GM23248 (cell line): ENCODE results near the gene CEP85.

ENCODE experiments used
- EZH2 ChIP-seq: fragments of 200-600 bp; sonication (generic); IDR thresholded peaks from 2 replicates; pipeline ENCODE4 v1.6.1; 2018; ENCODE audit warnings: antibody characterized with exemption, mild to moderate bottlenecking; ENCODE audit not compliant: insufficient read depth, poor library complexity, severe bottlenecking
- EZH2phosphoT487 ChIP-seq: fragments of 200-600 bp; sonication (generic); IDR thresholded peaks from 2 replicates; pipeline ENCODE4 v1.6.1; 2018; ENCODE audit warnings: antibody characterized with exemption, moderate library complexity, mild to moderate bottlenecking, low read depth; ENCODE audit not compliant: insufficient read depth

DNA sequence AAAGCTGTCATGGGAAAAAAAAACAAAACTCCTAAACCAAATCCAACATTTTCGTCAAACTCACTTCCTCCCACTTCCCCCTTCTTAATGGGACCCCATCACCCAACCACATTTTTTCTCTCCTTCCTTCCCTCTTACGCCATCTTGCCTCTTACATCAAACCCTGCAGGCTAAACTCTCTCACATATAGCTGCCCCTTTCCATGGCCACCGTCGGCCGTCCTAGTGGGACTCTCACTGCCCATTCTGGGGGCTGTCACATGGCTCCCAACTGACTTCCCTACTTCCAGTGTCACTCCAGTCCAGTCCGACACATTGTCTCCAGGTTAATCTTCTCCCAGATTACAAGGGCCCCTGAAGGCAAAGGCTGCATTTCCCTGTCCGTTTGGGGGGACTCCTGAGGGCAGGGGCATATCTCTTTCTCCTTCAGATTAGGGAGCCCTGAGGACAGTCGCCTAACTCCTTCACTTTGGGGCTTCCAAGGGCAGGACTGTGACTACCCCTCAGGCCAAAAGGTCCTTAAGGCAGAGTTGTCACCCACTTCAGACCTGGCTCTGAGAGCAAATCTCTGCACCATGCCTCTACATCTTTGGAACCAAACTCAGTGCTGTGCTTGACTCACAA is 71.8 kb downstream of the CEP85 start:
- no peak for TF ChIP-seq EZH2
- TF ChIP-seq EZH2phosphoT487: no peak
